Measurements from ENCODE around the gene RPL34. TPM values are rescaled to one million over a fixed set of nuclear protein-coding genes. Genes with fewer than 3 reads are reported as not detected.
A peak's percentile ranks its signal among the peaks of the same experiment; 100 is the strongest.

RPL34 gene
- total RNA-seq, 2 experiments from 2014 or later, result 1,024 to 1,097 TPM

DNA sequence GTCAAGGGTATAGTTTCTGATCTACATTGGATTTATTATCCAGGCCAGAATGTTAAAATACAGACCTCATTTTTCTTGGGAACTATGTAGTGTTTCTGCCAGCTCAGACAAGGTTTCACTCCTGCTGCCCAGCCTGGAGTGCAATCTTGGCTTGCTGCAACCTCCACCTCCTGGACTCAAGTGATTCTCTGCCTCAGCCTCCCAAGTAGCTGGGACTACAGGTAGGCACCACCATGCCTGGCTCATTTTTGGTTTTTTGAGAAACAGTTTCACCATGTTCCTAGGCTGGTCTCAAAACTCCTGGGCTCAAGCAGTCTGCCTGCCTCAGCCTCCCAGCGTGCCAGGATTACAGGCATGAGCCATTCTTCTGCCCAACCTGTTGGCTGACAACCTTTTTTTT lies 5.7 kb downstream of the RPL34 start:
- Mint-ChIP-seq H3K4me3 (no peak overlapping the region), H3K9me3 (ENCODE audit: insufficient read depth) (no peaks in the 10 kb centered on the region), H3K36me3 (ENCODE audit: low read depth) (peaks cover 76% of the 10 kb centered on the region), H3K4me1 (ENCODE audit: low read depth) (peaks cover 35% of the 10 kb centered on the region), H3K27me3 (ENCODE audit: low read depth) (no peaks in the 10 kb centered on the region), H3K27ac (no peak overlapping the region)
- POLR2A ChIA-PET, result interaction anchor here (1.2 to 2.1 kb wide), 2 partner anchors 10 to 24 kb away, joined by 4 to 6 read pairs; partner anchors contain the start of gene OSTC
- CTCF ChIA-PET, result interaction anchor here (0.9 kb wide), 1 partner anchor 607 kb away, joined by 3 read pairs; no protein-coding TSS in a partner anchor
- DNase-seq, result no peak
- no peak for ATAC-seq

DNA sequence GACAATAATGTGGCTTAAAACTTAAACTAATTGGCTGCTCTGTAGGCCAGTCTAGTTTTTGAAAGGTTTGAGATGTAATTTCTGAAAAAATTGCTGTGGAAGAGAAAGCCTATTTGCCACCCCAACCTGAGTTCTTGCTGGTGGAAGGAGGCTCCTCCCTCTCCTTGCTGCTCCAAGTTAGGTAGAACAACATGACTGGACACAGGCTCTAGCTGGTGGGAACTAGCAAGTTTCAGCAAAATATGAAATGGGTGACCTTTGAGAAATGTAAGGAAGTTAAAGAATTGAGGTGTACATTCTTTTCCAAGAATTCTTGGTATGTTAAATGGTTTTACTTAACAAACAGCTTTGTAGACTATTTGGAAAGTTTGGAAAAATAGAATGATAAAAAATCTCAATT lies 8.0 kb downstream of the RPL34 start:
- Mint-ChIP-seq H3K27ac (no peak overlapping the region), H3K4me3 (no peak overlapping the region), H3K4me1 (ENCODE audit: low read depth) (peaks cover 16% of the 10 kb centered on the region), H3K9me3 (ENCODE audit: insufficient read depth) (no peaks in the 10 kb centered on the region), H3K27me3 (ENCODE audit: low read depth) (no peaks in the 10 kb centered on the region), H3K36me3 (ENCODE audit: low read depth) (peaks cover 76% of the 10 kb centered on the region)
- POLR2A ChIA-PET, result interaction anchor here (0.6 kb wide), 1 partner anchor 249 kb away, joined by 3 read pairs; no protein-coding TSS in a partner anchor
- DNase-seq (no peak), ATAC-seq (no peak)
- CTCF ChIA-PET, result interaction anchor here (1.0 to 2.2 kb wide), 3 partner anchors 9 to 609 kb away, joined by 4 to 5 read pairs (median 4); no protein-coding TSS in a partner anchor

DNA sequence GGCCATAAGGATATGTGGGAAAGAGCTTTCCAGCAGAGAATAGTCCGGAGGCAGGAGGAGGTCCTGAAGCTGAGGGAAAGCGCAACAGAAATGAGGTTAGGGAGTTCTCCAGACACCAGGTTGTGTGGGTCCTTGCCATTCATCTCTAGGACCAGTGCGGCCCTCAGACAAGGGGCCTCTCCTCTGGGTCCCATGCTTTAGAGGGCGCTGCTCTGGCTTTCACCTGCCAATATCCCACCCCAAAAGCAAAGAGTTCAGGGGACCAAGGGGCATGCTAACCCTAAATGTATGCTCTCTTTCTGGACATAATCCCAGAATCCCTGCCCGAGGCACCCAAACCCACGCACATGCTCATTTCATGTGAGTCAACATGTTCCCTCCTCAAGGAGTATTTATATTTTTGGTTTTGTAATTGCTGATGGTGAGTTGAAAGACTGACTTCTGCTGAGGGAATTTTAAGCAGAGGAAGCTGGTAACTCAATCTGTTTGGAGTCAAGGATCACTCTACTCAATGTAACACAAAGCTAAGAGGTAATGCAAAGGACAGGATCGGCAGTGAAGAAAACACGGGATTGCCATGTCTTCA lies 14.8 kb downstream of the RPL34 start:
- no peaks in the 10 kb centered on the region for H3K9me3 Mint-ChIP-seq (ENCODE audit: insufficient read depth)
- H3K36me3 Mint-ChIP-seq (ENCODE audit: low read depth), result peaks cover 45% of the 10 kb centered on the region
- DNase-seq, result no peak
- H3K27ac Mint-ChIP-seq, result peak overlapping the region; percentile 39
- ChIA-PET CTCF (interaction anchor here (1.1 kb wide), 1 partner anchor 15 kb away, joined by 3 read pairs; the partner anchor contains the start of gene OSTC), POLR2A (interaction anchor here (0.9 to 1.5 kb wide), 2 partner anchors 10 to 13 kb away, joined by 4 to 6 read pairs; no protein-coding TSS in a partner anchor)
- H3K4me1 Mint-ChIP-seq (ENCODE audit: low read depth), result no peaks in the 10 kb centered on the region
- no peak for ATAC-seq
- H3K4me3 Mint-ChIP-seq, result no peak overlapping the region
- no peaks in the 10 kb centered on the region for H3K27me3 Mint-ChIP-seq (ENCODE audit: low read depth)

DNA sequence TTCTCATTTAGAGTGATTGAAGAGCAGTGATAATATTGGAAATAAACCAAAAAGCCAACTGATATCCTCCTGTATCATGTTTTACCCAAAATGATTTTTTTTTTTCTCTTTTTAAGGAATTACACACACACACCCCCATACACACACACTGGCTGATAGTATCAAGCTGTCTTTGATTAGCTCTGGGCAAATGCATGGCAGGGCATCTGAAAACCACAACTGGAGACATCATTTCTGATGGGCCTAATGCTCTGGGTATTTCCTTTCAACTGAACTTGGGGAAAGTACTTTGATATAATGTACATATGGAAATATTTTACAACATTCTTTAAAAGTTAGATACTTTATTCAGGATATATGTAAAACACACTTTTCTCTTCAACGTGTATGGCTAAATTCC lies 15.9 kb downstream of the RPL34 start:
- no peak overlapping the region for H3K4me3 Mint-ChIP-seq
- POLR2A ChIA-PET, result interaction anchor here (0.9 to 1.5 kb wide), 2 partner anchors 11 to 14 kb away, joined by 4 to 6 read pairs; no protein-coding TSS in a partner anchor
- CTCF ChIA-PET, result interaction anchor here (1.1 kb wide), 1 partner anchor 14 kb away, joined by 3 read pairs; the partner anchor contains the start of gene OSTC
- peaks cover 36% of the 10 kb centered on the region for H3K36me3 Mint-ChIP-seq (ENCODE audit: low read depth)
- no peaks in the 10 kb centered on the region for H3K4me1 Mint-ChIP-seq (ENCODE audit: low read depth)
- no peak overlapping the region for H3K27ac Mint-ChIP-seq
- ATAC-seq (no peak), DNase-seq (no peak)
- no peaks in the 10 kb centered on the region for H3K9me3 Mint-ChIP-seq (ENCODE audit: insufficient read depth)
- no peaks in the 10 kb centered on the region for H3K27me3 Mint-ChIP-seq (ENCODE audit: low read depth)

DNA sequence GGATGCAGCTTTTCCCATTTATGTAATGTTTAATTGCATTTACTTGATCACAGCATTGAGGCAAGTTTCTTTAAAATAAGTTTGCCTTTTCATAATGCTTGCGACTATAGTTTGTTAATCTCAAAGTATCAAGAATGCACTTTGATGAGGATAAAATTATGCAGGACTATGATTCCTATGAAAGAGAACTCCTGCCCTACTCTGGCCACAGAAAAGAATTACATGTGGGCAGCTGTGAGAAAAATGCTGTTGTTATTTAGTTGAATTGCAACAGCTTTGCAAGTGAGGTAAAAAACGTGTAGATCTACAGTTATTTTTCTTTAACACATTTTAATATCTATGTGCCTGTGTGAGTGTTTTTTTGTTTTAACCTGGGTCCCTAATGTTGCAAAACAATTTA lies 17.5 kb downstream of the RPL34 start:
- DNase-seq (no peak), ATAC-seq (no peak)
- Mint-ChIP-seq H3K9me3 (ENCODE audit: insufficient read depth) (no peaks in the 10 kb centered on the region), H3K27me3 (ENCODE audit: low read depth) (no peaks in the 10 kb centered on the region), H3K4me1 (ENCODE audit: low read depth) (no peaks in the 10 kb centered on the region), H3K36me3 (ENCODE audit: low read depth) (peaks cover 24% of the 10 kb centered on the region), H3K27ac (no peak overlapping the region), H3K4me3 (no peak overlapping the region)
- ChIA-PET CTCF (interaction anchor here (0.6 to 1.9 kb wide), 5 partner anchors 10 to 619 kb away, joined by 3 to 9 read pairs (median 3); no protein-coding TSS in a partner anchor), POLR2A (no interaction called here)

- ChIA-PET POLR2A (no interaction called here), CTCF (no interaction called here)
- peaks cover 2% of the 10 kb centered on the region for H3K36me3 Mint-ChIP-seq (ENCODE audit: low read depth)
- H3K4me3 Mint-ChIP-seq, result no peak overlapping the region
- DNase-seq (no peak), ATAC-seq (no peak)
- no peaks in the 10 kb centered on the region for H3K9me3 Mint-ChIP-seq (ENCODE audit: insufficient read depth)
- H3K27me3 Mint-ChIP-seq (ENCODE audit: low read depth), result no peaks in the 10 kb centered on the region
- H3K4me1 Mint-ChIP-seq (ENCODE audit: low read depth), result peaks cover 4% of the 10 kb centered on the region
- H3K27ac Mint-ChIP-seq, result no peak overlapping the region
Measured at GRCh38 chr4:108644237-108644636, 23.9 kb downstream of the RPL34 start.

- no peak for ATAC-seq
- Mint-ChIP-seq H3K4me1 (ENCODE audit: low read depth) (peaks cover 15% of the 10 kb centered on the region), H3K4me3 (no peak overlapping the region), H3K9me3 (ENCODE audit: insufficient read depth) (no peaks in the 10 kb centered on the region), H3K27me3 (ENCODE audit: low read depth) (no peaks in the 10 kb centered on the region), H3K27ac (no peak overlapping the region), H3K36me3 (ENCODE audit: low read depth) (peaks cover 8% of the 10 kb centered on the region)
- DNase-seq, result no peak
- CTCF ChIA-PET, result interaction anchor here (0.9 kb wide), 1 partner anchor 25 kb away, joined by 4 read pairs; no protein-coding TSS in a partner anchor
- POLR2A ChIA-PET, result interaction anchor here (0.6 kb wide), 1 partner anchor 580 kb away, joined by 3 read pairs; no protein-coding TSS in a partner anchor
Measured at GRCh38 chr4:108646706-108647105, 26.3 kb downstream of the RPL34 start.

DNA sequence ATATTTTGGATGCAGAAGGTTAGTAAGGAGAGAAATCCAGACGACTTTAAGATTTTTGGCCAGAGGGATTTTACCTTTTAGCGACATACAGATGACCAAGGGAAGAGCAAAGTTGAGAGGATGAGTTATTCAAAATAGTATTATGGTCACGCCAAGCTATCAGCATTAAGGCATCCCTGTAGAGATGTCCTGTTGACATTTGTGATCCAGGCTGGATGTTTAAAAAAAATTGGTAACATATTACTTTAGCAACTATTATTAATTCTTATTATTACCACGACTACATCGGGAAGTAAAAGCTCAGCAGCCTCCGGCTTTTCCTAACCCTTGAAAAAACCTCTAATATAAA lies 29.5 kb downstream of the RPL34 start:
- Mint-ChIP-seq H3K27ac (peak overlapping the region; percentile 91), H3K36me3 (ENCODE audit: low read depth) (peaks cover 16% of the 10 kb centered on the region), H3K27me3 (ENCODE audit: low read depth) (no peaks in the 10 kb centered on the region), H3K4me1 (ENCODE audit: low read depth) (peaks cover 25% of the 10 kb centered on the region), H3K4me3 (peak overlapping the region; percentile 95), H3K9me3 (ENCODE audit: insufficient read depth) (no peaks in the 10 kb centered on the region)
- no peak for DNase-seq
- POLR2A ChIA-PET, result interaction anchor here (1.0 to 1.9 kb wide), 3 partner anchors 23 to 29 kb away, joined by 4 to 18 read pairs (median 8); partner anchors contain the start of gene RPL34
- CTCF ChIA-PET, result interaction anchor here (0.7 to 2.7 kb wide), 6 partner anchors 8 to 649 kb away, joined by 3 to 14 read pairs (median 3); no protein-coding TSS in a partner anchor
- no peak for ATAC-seq

DNA sequence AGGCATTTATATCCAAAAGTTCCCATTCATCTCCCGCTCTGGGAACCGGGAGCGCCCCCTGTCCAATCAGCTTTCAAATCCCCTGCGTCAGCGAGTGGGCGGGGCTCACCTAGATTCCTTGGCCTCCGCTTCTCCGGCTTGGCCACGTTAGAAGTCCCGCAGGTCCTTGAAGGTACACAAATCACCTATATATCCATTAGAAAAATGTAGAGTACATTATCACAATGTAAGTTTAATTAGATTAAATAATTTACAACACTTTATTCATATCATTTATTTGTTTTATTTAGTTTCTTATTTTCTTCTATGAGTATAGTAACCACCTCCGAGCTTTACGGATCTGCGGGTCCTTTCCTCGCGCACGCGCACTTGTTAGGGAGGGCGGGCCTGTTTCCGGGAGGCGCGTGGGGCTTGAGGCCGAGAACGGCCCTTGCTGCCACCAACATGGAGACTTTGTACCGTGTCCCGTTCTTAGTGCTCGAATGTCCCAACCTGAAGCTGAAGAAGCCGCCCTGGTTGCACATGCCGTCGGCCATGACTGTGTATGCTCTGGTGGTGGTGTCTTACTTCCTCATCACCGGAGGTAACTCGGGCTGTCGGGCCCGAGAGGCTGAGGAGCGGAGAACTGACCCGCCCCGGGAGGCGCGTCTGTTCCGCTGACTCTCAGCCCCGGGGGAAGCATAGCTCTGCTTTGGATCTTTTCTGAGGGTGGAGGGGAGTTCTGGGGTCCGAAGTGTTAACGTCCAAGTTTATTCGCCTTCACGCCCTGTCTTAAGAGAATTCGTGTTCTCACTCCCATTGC lies 30.0 kb downstream of the RPL34 start, which contains the start of gene OSTC:
Gene OSTC (plus strand): TSS at position 388 of the 802 bp plus-strand sequence. CDS start 57 bp downstream, at position 445.
- ChIA-PET POLR2A (interaction anchor here (1.0 to 1.9 kb wide), 3 partner anchors 24 to 30 kb away, joined by 4 to 18 read pairs (median 8); partner anchors contain the start of gene RPL34), CTCF (interaction anchor here (0.7 to 2.7 kb wide), 6 partner anchors 9 to 648 kb away, joined by 3 to 14 read pairs (median 3); no protein-coding TSS in a partner anchor)
- DNase-seq (peak; percentile 94), ATAC-seq (peak; percentile 91)
- Mint-ChIP-seq H3K36me3 (ENCODE audit: low read depth) (peaks cover 16% of the 10 kb centered on the region), H3K4me3 (peak within 1 kb of the TSS; percentile 95), H3K9me3 (ENCODE audit: insufficient read depth) (no peaks in the 10 kb centered on the region), H3K27ac (peak within 1 kb of the TSS; percentile 91), H3K4me1 (ENCODE audit: low read depth) (peaks cover 25% of the 10 kb centered on the region), H3K27me3 (ENCODE audit: low read depth) (no peaks in the 10 kb centered on the region)

- CTCF ChIA-PET, result interaction anchor here (1.4 to 2.7 kb wide), 2 partner anchors 79 to 632 kb away, joined by 3 to 14 read pairs; no protein-coding TSS in a partner anchor
- Mint-ChIP-seq H3K27me3 (ENCODE audit: low read depth) (no peaks in the 10 kb centered on the region), H3K27ac (peak overlapping the region; percentile 91), H3K36me3 (ENCODE audit: low read depth) (peaks cover 20% of the 10 kb centered on the region), H3K4me3 (peak overlapping the region; percentile 95), H3K4me1 (ENCODE audit: low read depth) (peaks cover 25% of the 10 kb centered on the region), H3K9me3 (ENCODE audit: insufficient read depth) (no peaks in the 10 kb centered on the region)
- POLR2A ChIA-PET, result interaction anchor here (0.6 to 1.9 kb wide), 2 partner anchors 30 to 67 kb away, joined by 3 to 18 read pairs; partner anchors contain the start of gene RPL34
- DNase-seq, result no peak
- no peak for ATAC-seq
Measured at GRCh38 chr4:108651014-108651791, 30.8 kb downstream of the RPL34 start.

DNA sequence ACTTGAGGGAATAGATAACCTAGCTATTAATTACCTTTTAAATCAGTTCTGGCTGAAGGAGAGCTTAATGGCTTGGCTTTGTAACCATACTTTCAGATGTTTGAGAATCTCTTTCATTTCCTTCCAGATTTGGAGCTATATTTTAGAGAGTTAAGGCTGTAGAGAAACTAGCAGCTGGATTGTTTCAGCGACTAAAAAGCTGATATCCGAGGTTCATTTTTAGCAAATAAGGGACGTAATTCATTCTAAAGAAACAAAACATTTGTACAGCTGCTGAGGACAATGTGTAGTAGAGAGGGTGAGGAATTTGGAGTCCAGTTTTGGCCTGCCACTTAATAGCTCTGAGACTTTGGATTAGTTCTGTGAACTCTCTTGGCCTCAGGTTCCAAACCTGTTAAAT lies 42.3 kb downstream of the RPL34 start:
- Mint-ChIP-seq H3K27me3 (ENCODE audit: low read depth) (no peaks in the 10 kb centered on the region), H3K4me1 (ENCODE audit: low read depth) (no peaks in the 10 kb centered on the region), H3K27ac (peak overlapping the region; percentile 48), H3K9me3 (ENCODE audit: insufficient read depth) (no peaks in the 10 kb centered on the region), H3K36me3 (ENCODE audit: low read depth) (peaks cover 46% of the 10 kb centered on the region), H3K4me3 (no peak overlapping the region)
- ATAC-seq (no peak), DNase-seq (no peak)
- ChIA-PET POLR2A (no interaction called here), CTCF (interaction anchor here (0.8 to 1.3 kb wide), 2 partner anchors 644 to 743 kb away, joined by 3 to 4 read pairs; no protein-coding TSS in a partner anchor)

Measured in activated CD8-positive, alpha-beta T cell treated with anti-CD3 and anti-CD28 coated beads, Interleukin-2, amount 10 ng/mL, durations not matched to agents 7 days and 5 days (primary cell).